GM18517 (cell line): ENCODE data around the gene FAM83E.
"Not testable (repeated sequence)": the region's sequence is repeated elsewhere in the genome, so short reads cannot be mapped to it uniquely, and the experiment has no call there.

ENCODE experiments used
- ATAC-seq: cut with Tn5 transposase; IDR thresholded peaks from one replicate; pipeline ENCODE4 v1.9.1; 2021; ENCODE audit warnings: mild to moderate bottlenecking, moderate library complexity; ENCODE audit not compliant: unreplicated experiment

Gene FAM83E

DNA sequence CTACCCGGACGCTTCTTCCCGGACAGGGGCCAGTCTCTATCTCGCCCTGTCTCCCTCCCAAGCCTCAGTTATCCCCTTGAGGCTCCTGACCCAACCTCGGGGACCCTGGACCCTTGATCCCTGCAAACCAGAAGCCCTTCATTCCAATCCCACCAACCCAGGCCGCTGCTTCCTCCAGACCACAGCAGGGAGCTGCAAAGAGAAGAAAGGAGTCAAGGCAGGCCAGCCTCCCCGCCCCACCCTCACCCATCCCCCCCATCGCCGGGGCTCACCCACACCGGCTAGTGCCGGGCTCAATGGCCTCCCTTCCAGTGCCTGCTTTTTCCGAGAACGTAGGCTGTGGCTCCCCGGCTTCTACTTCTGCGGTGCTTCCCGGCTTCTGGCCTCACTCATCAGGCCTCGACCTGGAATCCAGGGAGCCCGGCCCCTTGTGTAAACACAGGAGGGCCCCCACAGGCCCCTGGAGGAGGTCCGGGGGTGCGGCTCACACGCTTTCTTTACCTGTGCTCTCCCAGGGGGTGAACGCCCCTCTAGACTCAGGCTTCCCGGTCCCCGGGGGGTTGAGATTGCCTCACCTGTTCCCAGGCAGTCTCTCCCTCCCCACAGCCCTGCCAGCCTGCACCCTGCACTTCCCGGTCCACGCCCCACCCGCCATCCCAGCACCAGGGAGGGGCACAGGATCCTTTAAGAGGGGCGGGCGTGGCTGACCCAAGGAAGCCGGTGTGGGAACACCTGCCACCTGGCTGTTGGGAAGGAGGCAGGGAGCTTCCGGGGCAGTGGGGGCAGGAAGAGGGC, at the start of gene FAM83E:
TSS of gene FAM83E (minus strand) at position 641 of the 795 bp plus-strand sequence. CDS start 1,704 bp downstream, outside the sequence.
- ATAC-seq, result no peak

DNA sequence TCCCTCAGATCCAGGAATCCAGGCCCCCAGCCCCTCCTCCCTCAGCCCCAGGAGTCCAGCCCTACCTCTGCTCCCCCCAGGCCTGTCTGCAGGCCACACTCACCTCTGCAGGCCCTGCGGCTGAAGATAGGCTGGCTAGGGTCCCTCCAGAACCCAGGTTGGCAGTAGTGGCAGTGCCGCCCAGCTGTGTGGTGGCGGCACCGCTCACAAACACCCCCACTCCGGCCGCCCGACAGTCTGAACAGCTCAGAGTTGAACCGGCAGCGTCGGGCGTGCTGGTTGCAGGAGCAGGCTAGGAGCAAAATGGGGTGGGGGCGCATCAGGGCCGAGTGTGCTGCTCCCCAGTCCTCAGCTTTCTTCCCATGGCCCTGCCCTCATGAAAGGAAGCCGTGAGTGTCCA, 49.6 kb upstream of the FAM83E start:
- ATAC-seq, result no peak

DNA sequence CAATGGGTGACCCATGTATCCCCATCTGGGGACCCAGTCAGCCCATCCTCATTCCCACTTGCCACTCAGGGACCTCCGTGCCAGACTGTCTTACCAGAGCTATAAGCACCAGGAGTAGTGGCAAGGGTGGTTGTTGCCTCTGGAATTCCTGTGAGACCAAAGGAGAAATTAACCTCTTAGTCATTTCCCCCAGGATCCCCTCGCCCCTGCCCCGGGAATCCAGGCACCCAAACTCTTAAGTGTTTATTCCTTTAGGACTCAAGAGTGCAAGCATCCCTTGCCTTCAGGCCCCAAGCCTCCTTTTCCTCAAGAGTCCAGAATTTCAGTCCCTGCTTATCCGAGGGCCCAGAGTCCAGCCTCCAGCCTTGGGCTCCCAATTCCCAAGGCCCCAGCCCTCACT, 48.8 kb upstream of the FAM83E start:
- no peak for ATAC-seq

- ATAC-seq, result no peak
Measured at GRCh38 chr19:48661711-48662090, 46.8 kb upstream of the FAM83E start.

DNA sequence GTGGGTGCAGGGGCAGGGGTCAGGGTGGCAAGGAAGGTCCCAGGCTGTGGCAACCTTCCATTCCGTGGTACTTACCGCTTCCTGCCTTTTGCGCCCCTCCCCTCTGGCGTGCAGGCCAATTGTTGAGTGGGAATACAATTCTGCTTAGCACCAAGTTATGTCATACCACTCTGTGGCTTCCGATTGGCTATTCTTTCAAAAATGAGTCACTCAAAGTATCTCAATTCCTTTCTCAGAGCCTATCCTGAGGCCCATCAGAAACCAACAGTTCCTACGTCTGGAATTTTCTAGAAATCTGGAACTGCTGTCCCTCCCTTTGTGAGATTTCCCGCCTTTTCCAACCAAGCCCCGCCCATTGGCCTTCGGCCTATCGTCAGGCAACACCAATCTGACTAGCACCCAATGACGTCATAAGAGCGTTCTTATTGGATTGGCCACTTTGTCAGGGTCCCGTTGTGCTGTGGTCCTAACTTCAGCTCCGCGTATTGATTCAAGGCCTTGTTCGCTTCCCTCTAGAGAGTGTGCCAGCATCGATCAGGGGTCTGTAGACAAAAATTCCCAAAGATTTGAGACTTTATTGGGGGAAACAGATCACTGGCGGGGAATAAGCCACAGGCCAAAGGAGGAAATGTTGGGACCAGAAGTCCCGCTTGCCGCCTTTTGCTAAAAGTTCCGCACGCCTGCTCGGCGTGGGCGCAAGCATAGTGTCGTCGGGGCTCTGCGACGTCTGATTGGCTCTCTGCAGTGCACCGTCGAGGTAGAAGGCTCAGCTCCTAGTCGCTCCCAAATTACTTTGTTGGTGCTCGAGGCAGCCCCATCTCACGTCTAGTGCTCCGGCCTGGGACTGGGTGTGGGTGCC, 46.2 kb upstream of the FAM83E start:
- ATAC-seq, result peak; percentile 85

DNA sequence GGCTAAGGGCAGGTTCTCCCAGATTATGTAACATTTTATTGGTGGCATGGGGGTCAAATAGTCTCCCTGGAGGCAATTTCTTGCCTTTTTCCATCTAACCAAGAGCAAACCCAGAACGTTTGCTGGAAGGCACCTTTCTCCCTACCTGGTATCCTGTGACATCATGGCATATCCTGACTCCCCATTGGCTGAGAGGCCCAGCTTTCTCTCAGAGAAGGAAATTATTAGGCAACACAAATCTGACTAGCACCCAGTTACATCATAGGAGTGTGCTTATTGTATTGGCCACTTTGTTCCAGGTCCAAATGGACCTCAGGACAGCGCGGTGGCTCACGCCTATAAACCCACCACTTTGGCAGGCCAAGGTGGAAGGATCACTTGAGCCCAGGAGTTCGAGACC, 44.9 kb upstream of the FAM83E start:
- ATAC-seq, result no peak

- no peak for ATAC-seq
Measured at GRCh38 chr19:48658483-48658882, 43.6 kb upstream of the FAM83E start.

DNA sequence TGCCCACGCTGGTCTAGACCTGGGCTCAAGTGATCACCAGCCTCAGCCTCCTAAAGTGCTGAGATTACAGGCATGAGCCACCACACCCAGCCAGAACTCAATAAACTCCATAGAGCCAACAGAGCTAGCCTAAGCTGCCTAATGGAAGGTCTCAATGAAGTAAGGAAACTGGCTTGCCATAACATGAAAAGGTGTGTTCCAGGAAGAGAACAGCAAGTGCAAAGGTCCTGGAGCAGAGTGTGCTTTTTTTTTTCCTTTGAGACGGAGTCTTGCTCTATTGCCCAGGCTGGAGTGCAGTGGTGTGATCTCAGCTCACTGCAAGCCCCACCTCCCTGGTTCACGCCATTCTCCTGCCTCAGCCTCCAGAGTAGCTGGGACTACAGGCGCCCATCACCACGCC, 43.0 kb upstream of the FAM83E start:
- not testable (repeated sequence) for ATAC-seq

GRCh38 chr19:48656840-48657474, 42.1 kb upstream of the FAM83E start:
- ATAC-seq, result no peak

DNA sequence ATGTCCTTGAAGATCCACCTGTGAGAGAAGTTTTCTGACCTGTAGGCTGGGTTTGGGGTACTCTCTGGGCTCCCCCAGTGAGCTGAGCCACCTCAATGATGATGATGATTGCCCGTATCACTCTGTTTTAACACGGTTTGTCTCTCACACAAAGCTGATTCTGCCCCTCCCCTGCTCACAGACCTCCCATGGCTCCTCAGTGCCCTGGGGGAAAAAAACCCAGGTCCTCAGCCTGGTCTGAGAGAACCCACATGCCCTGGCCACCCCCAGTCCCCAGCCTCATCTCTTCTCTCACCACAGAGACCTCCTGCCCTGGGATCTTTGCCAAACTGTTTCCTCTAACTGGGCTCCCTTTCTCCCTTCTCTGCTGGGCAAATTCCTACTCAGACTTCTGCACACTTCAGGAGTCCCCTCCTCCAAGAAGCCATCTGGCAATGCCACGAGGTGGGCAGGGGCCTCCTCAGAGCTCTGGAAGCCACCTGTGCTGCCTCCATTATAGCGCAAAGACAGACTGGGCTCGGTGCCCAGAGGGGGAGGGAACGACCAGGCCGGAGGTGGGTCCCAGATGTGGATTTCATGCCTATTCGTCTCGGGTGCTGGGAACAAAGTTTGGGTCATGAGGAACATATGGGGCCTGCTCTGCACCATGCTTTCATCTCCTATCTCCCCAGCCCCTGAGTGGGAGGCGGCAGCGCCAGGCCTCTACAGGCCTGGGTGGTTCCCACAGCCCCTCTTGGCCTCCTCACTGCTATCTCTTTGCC, 39.6 kb upstream of the FAM83E start:
- no peak for ATAC-seq

GRCh38 chr19:48651683-48652048, 36.8 kb upstream of the FAM83E start:
- ATAC-seq, result no peak

DNA sequence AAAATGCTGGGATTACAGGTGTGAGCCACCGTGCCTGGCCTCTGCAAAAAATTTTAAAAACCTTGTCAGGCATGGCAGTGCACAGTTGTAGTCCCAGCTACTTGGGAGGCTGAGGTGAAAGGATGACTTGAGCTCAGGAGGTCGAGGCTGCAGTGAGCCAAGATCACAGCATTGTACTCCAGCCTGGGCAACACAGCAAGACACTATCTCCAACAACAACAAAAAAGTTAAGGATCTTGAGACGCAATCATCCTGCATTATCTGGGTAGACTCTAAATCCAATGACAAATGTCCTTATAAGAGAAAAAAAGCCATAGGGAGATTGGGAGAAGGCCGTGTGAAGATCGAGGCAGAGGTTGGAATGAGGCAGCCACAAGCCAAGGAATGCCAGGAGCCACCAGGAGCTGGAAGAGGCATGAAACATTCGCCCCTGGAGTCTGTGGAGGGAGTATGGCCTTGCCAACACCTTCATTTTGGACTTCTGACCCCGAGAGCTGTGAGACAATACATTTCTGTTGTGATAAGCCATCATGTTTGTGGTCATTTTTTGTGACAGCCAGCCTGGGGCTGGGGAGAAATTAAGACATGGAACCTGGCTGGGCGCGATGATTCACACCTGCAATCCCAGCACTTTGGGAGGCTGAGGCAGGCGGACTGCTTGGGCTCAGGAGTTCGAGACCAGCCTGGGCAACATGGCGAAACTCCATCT, 36.3 kb upstream of the FAM83E start:
- ATAC-seq, result no peak

- no peak for ATAC-seq
Measured at GRCh38 chr19:48648134-48648533, 33.3 kb upstream of the FAM83E start.

GRCh38 chr19:48646722-48647216, 31.9 kb upstream of the FAM83E start:
- no peak for ATAC-seq

GRCh38 chr19:48646001-48646721, 31.3 kb upstream of the FAM83E start, which contains the start of gene CA11:
CA11 (minus strand) TSS chr19:48646187; CDS start chr19:48645632, 555 bp downstream.
- no peak for ATAC-seq

- ATAC-seq, result no peak
Measured at GRCh38 chr19:48645620-48646000, 30.7 kb upstream of the FAM83E start.

DNA sequence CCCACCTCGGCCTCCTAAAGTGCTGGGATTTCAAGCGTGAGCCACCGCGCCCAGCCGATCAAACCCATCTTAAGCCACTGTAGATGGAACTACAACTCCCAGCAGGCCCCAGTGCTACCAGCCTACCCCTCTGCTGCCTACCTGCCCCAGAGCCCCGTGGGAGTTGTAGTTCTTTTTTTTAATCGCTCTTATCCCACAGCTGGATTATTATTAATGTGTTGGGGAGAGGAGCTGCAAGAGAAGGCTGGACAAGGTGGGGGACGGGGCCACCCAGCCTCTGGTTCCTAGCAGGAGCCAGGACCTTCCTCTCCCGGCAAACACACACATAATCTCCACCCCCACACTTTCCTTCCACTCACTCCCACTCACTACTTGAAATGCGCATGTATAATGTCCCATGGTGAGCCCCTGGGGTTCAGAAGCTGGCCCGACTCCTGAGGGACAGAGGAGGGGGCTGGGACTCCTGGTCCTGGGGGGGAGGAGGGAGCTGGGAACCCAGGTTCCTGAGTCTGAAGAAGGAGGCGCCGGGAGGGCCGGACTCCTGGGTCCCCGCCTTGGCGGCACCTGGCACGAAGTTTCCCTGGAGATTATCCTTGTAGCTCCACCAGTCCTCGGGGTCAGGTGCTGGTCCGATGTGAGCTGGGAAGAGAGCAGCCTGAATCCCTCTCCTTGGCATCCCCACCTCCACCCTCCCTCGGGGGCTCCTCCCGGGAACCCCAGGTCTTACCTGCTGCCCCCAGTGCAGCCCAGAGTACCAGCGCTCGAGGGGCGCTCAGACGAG, 30.2 kb upstream of the FAM83E start:
- no peak for ATAC-seq

GRCh38 chr19:48644355-48644754, 29.5 kb upstream of the FAM83E start:
- no peak for ATAC-seq

- ATAC-seq, result no peak
Measured at GRCh38 chr19:48642862-48643261, 28.0 kb upstream of the FAM83E start.
